SU-DHL-6 (cell line): Measurements from ENCODE around the gene SRF.
"Not testable (repeated sequence)": the region's sequence is repeated elsewhere in the genome, so short reads cannot be mapped to it uniquely, and the experiment has no call there.

ENCODE experiments used
- H2AFZ ChIP-seq: fragments of 200-600 bp; sonication (generic); 2 replicates; pipeline ENCODE4 v1.6.1; 2014; ENCODE audit warnings: low read depth, mild to moderate bottlenecking, moderate library complexity, mixed read lengths, antibody characterized with exemption, low read length; ENCODE audit not compliant: severe bottlenecking
- H3F3A ChIP-seq: fragments of 200-600 bp; shearing (Covaris generic); 2 replicates; pipeline ENCODE4 v1.6.0; 2016; ENCODE audit warnings: antibody characterized with exemption, mild to moderate bottlenecking; ENCODE audit not compliant: insufficient read depth
- H3K27ac ChIP-seq: fragments of 200-600 bp; sonication (generic); 2 replicates; pipeline ENCODE4 v1.5.1; 2016; ENCODE audit warnings: low read depth, mild to moderate bottlenecking, low read length, moderate library complexity, mixed read lengths
- H3K27me3 ChIP-seq: fragments of 200-600 bp; sonication (generic), shearing (Covaris generic); 2 replicates; pipeline ENCODE4 v1.6.0; 2014; ENCODE audit warnings: mild to moderate bottlenecking, low read length
- H3K36me3 ChIP-seq: fragments of 200-600 bp; sonication (generic); 2 replicates; pipeline ENCODE4 v1.6.1; 2014; ENCODE audit warnings: mild to moderate bottlenecking, low read length, mixed read lengths
- H3K4me2 ChIP-seq: fragments of 300-600, 200-600 bp; shearing (Covaris generic), sonication (generic); 2 replicates; pipeline ENCODE4 v1.6.0; 2014; ENCODE audit warnings: low read length, low read depth, mild to moderate bottlenecking; ENCODE audit not compliant: poor library complexity, severe bottlenecking
- H3K4me3 ChIP-seq: fragments of 200-600 bp; sonication (generic); 2 replicates; pipeline ENCODE4 v1.5.1; 2014; ENCODE audit warnings: antibody characterized with exemption, low read length, mild to moderate bottlenecking, mixed read lengths; ENCODE audit not compliant: insufficient read depth, poor library complexity, severe bottlenecking
- H3K79me2 ChIP-seq: fragments of 200-600 bp; sonication (generic); 2 replicates; pipeline ENCODE4 v1.6.1; 2014; ENCODE audit warnings: mild to moderate bottlenecking, low read length, moderate library complexity; ENCODE audit not compliant: insufficient read depth
- H3K9ac ChIP-seq: fragments of 200-600 bp; sonication (generic); 2 replicates; pipeline ENCODE4 v1.7.0; 2014; ENCODE audit warnings: mild to moderate bottlenecking, low read length
- H3K9me2 ChIP-seq: fragments of 200-600 bp; sonication (generic); replicated peaks from 2 replicates; pipeline ENCODE4 v1.6.1; 2014; ENCODE audit warnings: low read length; ENCODE audit not compliant: insufficient read depth
- H3K9me3 ChIP-seq: fragments of 200-600 bp; sonication (generic); 2 replicates; pipeline ENCODE4 v1.6.1; 2014; ENCODE audit warnings: low read length, mixed read lengths; ENCODE audit not compliant: insufficient read depth
- H4K20me1 ChIP-seq: fragments of 200-600 bp; sonication (generic); 2 replicates; pipeline ENCODE4 v1.6.1; 2014; ENCODE audit warnings: low read depth, mild to moderate bottlenecking, antibody characterized with exemption, low read length, moderate library complexity, mixed read lengths
- CTCF ChIP-seq: fragments of 200-600 bp; sonication (generic); IDR thresholded peaks from one replicate; pipeline ENCODE4 v1.5.1; 2017; ENCODE audit warnings: antibody characterized with exemption, mild to moderate bottlenecking, low read length, moderate library complexity; ENCODE audit not compliant: insufficient read depth, poor library complexity, severe bottlenecking
- EZH2phosphoT487 ChIP-seq: fragments of 200-600 bp; sonication (generic), shearing (Covaris generic); conservative IDR thresholded peaks from 2 replicates; pipeline ENCODE4 v1.6.1; 2018; ENCODE audit warnings: mild to moderate bottlenecking, antibody characterized with exemption, low read length, moderate library complexity, mixed read lengths

Gene SRF

GRCh38 chr6:43127877-43128276 is 43.2 kb upstream of the SRF start:
- no peak for TF ChIP-seq EZH2phosphoT487
- Histone ChIP-seq H3K79me2 (no peaks in the 10 kb centered on the region), H2AFZ (no peak overlapping the region), H3K4me2 (no peak overlapping the region), H3K9ac (no peak overlapping the region), H3K4me3 (no peak overlapping the region), H3F3A (no peaks in the 10 kb centered on the region), H3K9me3 (no peaks in the 10 kb centered on the region), H3K9me2 (no peaks in the 10 kb centered on the region), H4K20me1 (no peaks in the 10 kb centered on the region), H3K27me3 (no peaks in the 10 kb centered on the region), H3K36me3 (no peaks in the 10 kb centered on the region), H3K27ac (no peak overlapping the region)

GRCh38 chr6:43128926-43129325 is 42.1 kb upstream of the SRF start:
- TF ChIP-seq CTCF: no peak
- TF ChIP-seq EZH2phosphoT487: no peak
- Histone ChIP-seq H3K9me2 (no peaks in the 10 kb centered on the region), H3K27me3 (no peaks in the 10 kb centered on the region), H3K36me3 (no peaks in the 10 kb centered on the region), H2AFZ (no peak overlapping the region), H3K9ac (no peak overlapping the region), H3K4me2 (no peak overlapping the region), H3K9me3 (no peaks in the 10 kb centered on the region), H3K4me3 (no peak overlapping the region), H3K79me2 (no peaks in the 10 kb centered on the region), H3K27ac (no peak overlapping the region), H4K20me1 (no peaks in the 10 kb centered on the region), H3F3A (no peaks in the 10 kb centered on the region)

GRCh38 chr6:43129434-43130194 is 41.5 kb upstream of the SRF start:
- Histone ChIP-seq H3K9me3 (no peaks in the 10 kb centered on the region), H3K36me3 (no peaks in the 10 kb centered on the region), H3K27ac (no peak overlapping the region), H3K9ac (no peak overlapping the region), H3F3A (no peaks in the 10 kb centered on the region), H3K27me3 (no peaks in the 10 kb centered on the region), H4K20me1 (no peaks in the 10 kb centered on the region), H3K79me2 (no peaks in the 10 kb centered on the region), H2AFZ (no peak overlapping the region), H3K4me3 (no peak overlapping the region), H3K9me2 (no peaks in the 10 kb centered on the region), H3K4me2 (no peak overlapping the region)
- TF ChIP-seq EZH2phosphoT487 (no peak), CTCF (peak; percentile 57)

GRCh38 chr6:43130429-43130828 is 40.6 kb upstream of the SRF start:
- H4K20me1 ChIP-seq: no peaks in the 10 kb centered on the region
- H3K27ac ChIP-seq: no peak overlapping the region
- H3K27me3 ChIP-seq: no peaks in the 10 kb centered on the region
- no peaks in the 10 kb centered on the region for H3K9me2 ChIP-seq
- no peak overlapping the region for H3K4me2 ChIP-seq
- H3K9me3 ChIP-seq: no peaks in the 10 kb centered on the region
- H3K79me2 ChIP-seq: no peaks in the 10 kb centered on the region
- H3K9ac ChIP-seq: no peak overlapping the region
- no peaks in the 10 kb centered on the region for H3F3A ChIP-seq
- no peak overlapping the region for H2AFZ ChIP-seq
- no peak overlapping the region for H3K4me3 ChIP-seq
- H3K36me3 ChIP-seq: no peaks in the 10 kb centered on the region
- no peak for TF ChIP-seq CTCF
- no peak for TF ChIP-seq EZH2phosphoT487

GRCh38 chr6:43131379-43131778 is 39.7 kb upstream of the SRF start:
- H3F3A ChIP-seq, H3K9ac ChIP-seq, H3K27me3 ChIP-seq, H3K36me3 ChIP-seq, H3K9me2 ChIP-seq, H3K4me2 ChIP-seq, H4K20me1 ChIP-seq, H3K4me3 ChIP-seq, H3K79me2 ChIP-seq, H3K27ac ChIP-seq, H3K9me3 ChIP-seq, H2AFZ ChIP-seq: not testable (repeated sequence)
